Measurements from ENCODE around the gene NEDD4. TPM values are rescaled to one million over a fixed set of nuclear protein-coding genes. Genes with fewer than 3 reads are reported as not detected.
"Not testable (repeated sequence)": the region's sequence is repeated elsewhere in the genome, so short reads cannot be mapped to it uniquely, and the experiment has no call there.

The NEDD4 gene
- total RNA-seq, 8 experiments from 2014 or later, result 5.2 to 14.0 (median 11.1) TPM

- in situ Hi-C loops (cut with MboI; ENCODE audit: low pct_unique_long_range_greater_than_20kb in 2 of 9, low sequenced_read_pairs in 9 of 9, unreplicated experiment in 9 of 9), result no loop called here
- peak in 7 of 8 experiments; percentile 39 to 97 (median 71) for ATAC-seq (replicated peaks in 6 of 8)
- WGBS, 10 experiments, result 35 to 83% (median 59%) methylated on average over 1 to 6 of the region's 6 CpGs
Measured at GRCh38 chr15:55897560-55898336, 95.7 kb downstream of the NEDD4 start.

GRCh38 chr15:55894399-55894965 lies 98.9 kb downstream of the NEDD4 start:
- no peak overlapping the region for H3K4me3 ChIP-seq
- H3K4me1 ChIP-seq (replicated peaks in 1 of 2), result no peaks in the 10 kb centered on the region
- in situ Hi-C loops (cut with MboI; ENCODE audit: low pct_unique_long_range_greater_than_20kb in 2 of 9, low sequenced_read_pairs in 9 of 9, unreplicated experiment in 9 of 9), result no loop called here
- 87 to 100% (median 91%) methylated on average over 1 to 3 of the region's 3 CpGs for WGBS, 10 experiments
- no peak for ATAC-seq (replicated peaks in 6 of 8)
- H3K27ac ChIP-seq, result no peak overlapping the region

More at GRCh38 chr15:55897560-55898336, 95.7 kb downstream of the NEDD4 start:
- Histone ChIP-seq H3K4me3 (no peak overlapping the region), H3K4me1 (replicated peaks in 1 of 2) (no peaks in the 10 kb centered on the region), H3K27ac (no peak overlapping the region)

GRCh38 chr15:55893852-55894251 lies 99.6 kb downstream of the NEDD4 start:
- WGBS, 10 experiments, result 72 to 100% (median 94%) methylated on average over 2 to 3 of the region's 3 CpGs; no CpG with 5 or more reads in 1 of the 10 experiments
- in situ Hi-C loops (cut with MboI; ENCODE audit: low pct_unique_long_range_greater_than_20kb in 2 of 9, low sequenced_read_pairs in 9 of 9, unreplicated experiment in 9 of 9), result no loop called here
- no peak for ATAC-seq (replicated peaks in 6 of 8)
- H3K4me3 ChIP-seq, result no peak overlapping the region
- no peak overlapping the region for H3K27ac ChIP-seq
- H3K4me1 ChIP-seq (replicated peaks in 1 of 2), result no peaks in the 10 kb centered on the region

DNA sequence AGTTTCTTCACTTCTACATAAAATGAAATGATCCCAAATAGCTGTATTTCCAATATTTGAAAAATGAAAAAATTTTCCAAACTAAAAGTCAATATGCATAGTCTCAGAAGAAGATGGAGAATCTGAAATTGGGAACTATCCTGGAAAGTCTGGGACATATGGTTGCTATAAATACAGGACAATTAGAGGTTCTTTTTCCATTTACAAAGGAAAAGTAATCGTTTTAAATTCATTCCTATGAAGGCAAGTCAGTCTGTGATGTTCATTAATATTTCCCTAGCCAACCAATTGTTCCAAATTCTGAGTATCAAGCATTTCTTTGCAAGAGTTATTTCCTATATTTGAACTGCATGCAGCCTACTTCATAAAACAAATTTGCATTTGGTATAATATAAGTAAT lies 102.2 kb downstream of the NEDD4 start:
- no peak overlapping the region for H3K27ac ChIP-seq
- no peaks in the 10 kb centered on the region for H3K4me1 ChIP-seq (replicated peaks in 1 of 2)
- in situ Hi-C loops (cut with MboI; ENCODE audit: low pct_unique_long_range_greater_than_20kb in 2 of 9, low sequenced_read_pairs in 9 of 9, unreplicated experiment in 9 of 9), result no loop called here
- ATAC-seq (replicated peaks in 6 of 8), result no peak
- 0 to 100% (median 86%) methylated on average over 1 of the region's 1 CpG; no CpG with 5 or more reads in 1 of the 10 experiments for WGBS, 10 experiments
- no peak overlapping the region for H3K4me3 ChIP-seq

DNA sequence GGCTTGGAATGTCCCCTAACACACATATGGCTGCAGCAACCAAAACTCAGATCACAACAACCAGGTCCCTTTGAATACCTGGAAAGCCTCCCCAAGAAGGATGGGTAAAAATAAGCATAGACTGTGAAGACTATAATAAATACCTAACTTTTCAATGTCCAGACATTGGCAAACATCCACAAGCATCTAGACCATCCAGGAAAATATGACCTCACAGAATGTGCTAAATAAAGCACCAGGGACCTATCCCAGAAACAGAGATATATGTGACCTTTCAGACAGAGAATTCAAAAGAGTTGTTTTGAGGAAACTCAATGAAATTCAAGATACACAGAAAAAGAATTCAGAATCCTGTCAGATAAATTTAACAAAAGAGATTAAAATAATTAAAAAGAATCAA lies 109.2 kb downstream of the NEDD4 start:
- no peak for ATAC-seq (replicated peaks in 6 of 8)
- in situ Hi-C loops (cut with MboI; ENCODE audit: low pct_unique_long_range_greater_than_20kb in 2 of 9, low sequenced_read_pairs in 9 of 9, unreplicated experiment in 9 of 9), result no loop called here
- H3K27ac ChIP-seq, result no peak overlapping the region

DNA sequence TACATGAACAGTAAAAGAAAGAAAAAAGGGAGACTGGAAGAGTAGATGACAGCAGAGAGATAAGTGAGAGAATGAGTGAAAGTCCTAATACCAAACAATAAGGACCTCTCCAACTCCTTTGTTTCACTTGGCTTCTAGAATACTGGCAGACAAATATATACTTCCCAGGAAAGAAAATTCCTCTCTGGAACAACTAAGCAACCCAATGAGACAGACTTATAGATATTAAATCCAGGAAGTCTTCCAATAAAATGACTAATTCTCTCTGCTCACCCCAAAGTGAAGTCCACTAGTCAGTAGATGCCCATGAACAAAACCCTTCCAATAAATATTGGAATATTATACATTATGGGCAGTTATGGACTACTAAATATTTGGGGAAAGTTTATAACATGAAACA lies 114.2 kb downstream of the NEDD4 start:
- H3K4me1 ChIP-seq (replicated peaks in 1 of 2), result no peaks in the 10 kb centered on the region
- in situ Hi-C loops (cut with MboI; ENCODE audit: low pct_unique_long_range_greater_than_20kb in 2 of 9, low sequenced_read_pairs in 9 of 9, unreplicated experiment in 9 of 9), result no loop called here
- no peak overlapping the region for H3K27ac ChIP-seq
- ATAC-seq (replicated peaks in 6 of 8), result no peak
- no peak overlapping the region for H3K4me3 ChIP-seq

More for the DNA sequence above, 109.2 kb downstream of the NEDD4 start:
- Histone ChIP-seq H3K4me3 (no peak overlapping the region), H3K4me1 (replicated peaks in 1 of 2) (no peaks in the 10 kb centered on the region)

- ATAC-seq (replicated peaks in 6 of 8), result no peak
- Histone ChIP-seq H3K4me1 (replicated peaks in 1 of 2) (no peaks in the 10 kb centered on the region), H3K27ac (no peak overlapping the region), H3K4me3 (no peak overlapping the region)
- WGBS, 10 experiments, result 55 to 95% (median 77%) methylated on average over 2 to 4 of the region's 4 CpGs
- in situ Hi-C loops (cut with MboI; ENCODE audit: low pct_unique_long_range_greater_than_20kb in 2 of 9, low sequenced_read_pairs in 9 of 9, unreplicated experiment in 9 of 9), result no loop called here
Measured at GRCh38 chr15:55873024-55873720, 120.2 kb downstream of the NEDD4 start.

- Histone ChIP-seq H3K27ac (no peak overlapping the region), H3K4me1 (replicated peaks in 1 of 2) (no peaks in the 10 kb centered on the region), H3K4me3 (no peak overlapping the region)
- in situ Hi-C loops (cut with MboI; ENCODE audit: low pct_unique_long_range_greater_than_20kb in 2 of 9, low sequenced_read_pairs in 9 of 9, unreplicated experiment in 9 of 9), result no loop called here
- WGBS, 10 experiments, result 73 to 95% (median 88%) methylated on average over 1 to 2 of the region's 2 CpGs
- no peak for ATAC-seq (replicated peaks in 6 of 8)
Measured at GRCh38 chr15:55872471-55872870, 120.9 kb downstream of the NEDD4 start.

- no peak overlapping the region for H3K27ac ChIP-seq
- no peaks in the 10 kb centered on the region for H3K4me1 ChIP-seq (replicated peaks in 1 of 2)
- ATAC-seq (replicated peaks in 6 of 8), result no peak
- in situ Hi-C loops (cut with MboI; ENCODE audit: low pct_unique_long_range_greater_than_20kb in 2 of 9, low sequenced_read_pairs in 9 of 9, unreplicated experiment in 9 of 9), result no loop called here
- 63 to 100% (median 84%) methylated on average over 2 of the region's 2 CpGs for WGBS, 10 experiments
- H3K4me3 ChIP-seq, result no peak overlapping the region
Measured at GRCh38 chr15:55869660-55870059, 123.8 kb downstream of the NEDD4 start.

- in situ Hi-C loops (cut with MboI; ENCODE audit: low pct_unique_long_range_greater_than_20kb in 2 of 9, low sequenced_read_pairs in 9 of 9, unreplicated experiment in 9 of 9), result no loop called here
- H3K4me3 ChIP-seq, result no peak overlapping the region
- H3K4me1 ChIP-seq (replicated peaks in 1 of 2), result peaks cover 0 to 2% of the 10 kb centered on the region in 2 donors
- ATAC-seq (replicated peaks in 6 of 8), result no peak
- whole genome bisulfite sequencing, 10 experiments, result 52 to 100% (median 92%) methylated on average over 1 to 3 of the region's 3 CpGs; no CpG with 5 or more reads in 2 of the 10 experiments
- no peak overlapping the region for H3K27ac ChIP-seq
Measured at GRCh38 chr15:55868707-55869106, 124.7 kb downstream of the NEDD4 start.

DNA sequence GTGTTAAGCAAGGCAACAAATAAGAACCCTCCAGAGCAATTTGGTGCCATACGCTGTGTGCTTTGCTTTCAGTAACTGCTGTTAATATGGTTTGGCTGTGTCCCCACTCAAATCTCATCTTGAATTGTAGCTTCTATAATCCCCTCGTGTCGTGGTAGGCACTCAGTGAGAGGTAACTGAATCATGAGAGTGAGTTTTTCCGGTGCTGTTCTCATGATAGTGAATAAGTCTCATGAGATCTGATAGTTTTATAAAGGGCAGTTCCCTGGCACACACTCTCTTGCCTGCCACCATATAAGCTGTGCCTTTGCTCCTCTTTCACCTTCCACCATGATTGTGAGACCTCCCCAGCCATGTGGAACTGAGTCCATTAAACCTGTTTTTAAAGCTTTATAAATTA lies 125.1 kb downstream of the NEDD4 start:
- H3K4me1 ChIP-seq (replicated peaks in 1 of 2); H3K27ac ChIP-seq; ATAC-seq (replicated peaks in 6 of 8); H3K4me3 ChIP-seq; in situ Hi-C loops (cut with MboI; ENCODE audit: low pct_unique_long_range_greater_than_20kb in 2 of 9, low sequenced_read_pairs in 9 of 9, unreplicated experiment in 9 of 9): not testable (repeated sequence)
- WGBS, 10 experiments, result 78 to 100% (median 97%) methylated on average over 2 to 4 of the region's 4 CpGs; no CpG with 5 or more reads in 6 of the 10 experiments

DNA sequence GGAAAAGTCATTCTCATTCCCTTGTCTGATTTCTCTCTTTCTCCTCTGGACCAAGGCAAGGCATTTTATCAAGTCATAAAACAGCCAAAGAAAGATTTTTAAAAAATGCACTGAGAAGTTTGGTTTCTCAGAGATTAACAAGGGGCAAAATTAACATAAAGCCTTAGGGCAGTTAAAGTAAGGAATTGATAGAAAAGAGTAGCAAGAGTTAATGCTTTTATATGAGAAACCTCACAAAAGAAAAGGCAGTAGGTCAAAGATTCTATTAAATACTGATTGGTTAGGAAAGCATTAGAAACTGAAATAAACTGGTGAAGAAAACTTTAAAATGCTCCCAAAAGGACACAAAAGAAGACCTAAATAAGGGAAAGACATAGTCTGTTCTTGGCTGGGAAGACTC lies 129.5 kb downstream of the NEDD4 start:
- no peak for ATAC-seq (replicated peaks in 6 of 8)
- Histone ChIP-seq H3K4me1 (replicated peaks in 1 of 2) (peaks cover 0 to 2% of the 10 kb centered on the region in 2 donors), H3K4me3 (no peak overlapping the region), H3K27ac (no peak overlapping the region)
- in situ Hi-C loops (cut with MboI; ENCODE audit: low pct_unique_long_range_greater_than_20kb in 2 of 9, low sequenced_read_pairs in 9 of 9, unreplicated experiment in 9 of 9), result no loop called here

DNA sequence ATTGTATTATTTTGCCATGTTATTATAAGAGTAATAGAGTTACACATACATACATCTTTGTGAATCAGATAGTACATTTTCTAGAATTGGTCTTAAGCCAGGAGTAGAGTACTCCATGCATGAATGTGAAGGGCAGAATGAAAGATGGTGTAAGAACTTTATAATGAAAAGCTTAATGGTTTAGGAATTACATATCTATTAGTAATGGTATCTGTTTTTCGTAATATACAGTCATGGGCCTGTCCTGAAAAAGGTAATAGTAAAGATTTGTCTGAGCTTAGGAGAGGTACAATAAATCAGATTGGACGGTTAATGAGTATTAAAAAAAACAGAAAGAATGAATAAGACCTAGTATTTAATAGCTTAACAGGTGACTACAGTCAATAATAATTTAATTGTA lies 132.3 kb downstream of the NEDD4 start:
- Histone ChIP-seq H3K4me3 (no peak overlapping the region), H3K27ac (no peak overlapping the region), H3K4me1 (replicated peaks in 1 of 2) (peaks cover 0 to 2% of the 10 kb centered on the region in 2 donors)
- ATAC-seq (replicated peaks in 6 of 8), result no peak
- in situ Hi-C loops (cut with MboI; ENCODE audit: low pct_unique_long_range_greater_than_20kb in 2 of 9, low sequenced_read_pairs in 9 of 9, unreplicated experiment in 9 of 9), result no loop called here
- 89 to 100% (median 94%) methylated on average over 1 to 2 of the region's 2 CpGs; no CpG with 5 or more reads in 1 of the 10 experiments for WGBS, 10 experiments
